H1 (cell line): ENCODE data around the gene PRR22. TPM values are rescaled to one million over a fixed set of nuclear protein-coding genes. Genes with fewer than 3 reads are reported as not detected.

ENCODE experiments used
- CEBPB ChIP-seq: IDR thresholded peaks from 2 replicates; pipeline ENCODE4 v1.6.1; 2012; ENCODE audit warnings: low read depth, low read length
- GABPA ChIP-seq: IDR thresholded peaks from 2 replicates; pipeline ENCODE4 v1.6.1; 2011; ENCODE audit warnings: mild to moderate bottlenecking, low read length, moderate library complexity, borderline replicate concordance; ENCODE audit not compliant: insufficient read depth
- GTF2F1 ChIP-seq: IDR thresholded peaks from 2 replicates; pipeline ENCODE4 v1.6.1; 2012; ENCODE audit warnings: low read depth, low read length, improper control_type of control experiment, borderline replicate concordance
- KDM5A ChIP-seq: fragments of 200-600 bp; IDR thresholded peaks from 2 replicates; pipeline ENCODE4 v1.7.1; 2012; ENCODE audit warnings: mild to moderate bottlenecking, low read length, inconsistent platforms, mixed read lengths
- NRF1 ChIP-seq: IDR thresholded peaks from 2 replicates; pipeline ENCODE4 v1.6.1; 2011; ENCODE audit warnings: mild to moderate bottlenecking, low read depth, low read length, improper control_type of control experiment
- polyA plus RNA-seq, 7 experiments: library from polyadenylated mRNA; depleted of rRNA in 3 of 7; stranded (reverse) in 5 of 7; unstranded in 2 of 7; fragments of >200 nt in 5 of 7; fragments of 200-250 nt in 2 of 7; gene quantifications; 1 replicate in 5 of 7; 2 replicates in 1 of 7; 4 replicates in 1 of 7; pipeline versions ENCODE4 v1.2.1 to v1.2.3, GENCODE V29; 2011 to 2013; ENCODE audit warnings: missing spikeins in 2 of 7, mixed read lengths in 2 of 7
- total RNA-seq: library from RNA; stranded (reverse); fragmentation: NEBNext Ultra II Directional; extraction: Animal tissue kit (Norgen Biotek cat#: 25700); gene quantifications from 2 replicates; pipeline ENCODE4 v1.2.1, GENCODE V29; 2021
- TF ChIP-seq, protein P1 (sequence below): fragments of 300-600 bp; sonication (generic); IDR thresholded peaks from 2 replicates; pipeline ENCODE4 v1.7.1; 2012; ENCODE audit warnings: low read length, moderate library complexity, mild to moderate bottlenecking, inconsistent platforms; ENCODE audit not compliant: insufficient replicate concordance
- TF ChIP-seq, protein P2 (sequence below): IDR thresholded peaks from 2 replicates; pipeline ENCODE4 v1.6.1; 2011; ENCODE audit warnings: low read length, improper control_type of control experiment

PRR22 gene
- total and polyA plus RNA-seq, 2 of the 8 experiments (the other 6 are each of a cell fraction or from before 2014, with no cell fraction given), result 1.9 to 2.1 TPM

DNA sequence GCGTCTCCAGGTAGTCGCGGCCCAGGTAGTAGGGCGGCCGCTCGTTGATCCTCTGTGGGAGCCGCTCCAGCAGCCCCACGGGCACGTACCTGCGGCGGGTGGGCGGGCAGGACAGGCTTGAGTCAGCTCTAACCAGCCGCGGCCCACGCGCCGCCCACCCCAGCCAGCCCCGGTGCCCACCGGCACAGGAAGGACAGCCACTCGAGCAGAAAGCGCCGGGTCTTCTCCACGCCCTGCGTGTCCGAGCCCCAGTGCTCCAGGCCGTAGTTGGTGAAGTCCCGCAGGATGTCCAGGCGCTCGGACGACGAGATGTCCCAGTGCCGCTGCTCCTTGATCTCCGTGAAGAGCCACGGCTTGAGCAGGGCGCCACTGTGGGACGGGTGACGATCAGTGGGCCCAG is 877 bp upstream of the PRR22 start (continued):
- no peak for TF ChIP-seq CEBPB
- no peak for TF ChIP-seq KDM5A
- TF ChIP-seq, protein P1, sequence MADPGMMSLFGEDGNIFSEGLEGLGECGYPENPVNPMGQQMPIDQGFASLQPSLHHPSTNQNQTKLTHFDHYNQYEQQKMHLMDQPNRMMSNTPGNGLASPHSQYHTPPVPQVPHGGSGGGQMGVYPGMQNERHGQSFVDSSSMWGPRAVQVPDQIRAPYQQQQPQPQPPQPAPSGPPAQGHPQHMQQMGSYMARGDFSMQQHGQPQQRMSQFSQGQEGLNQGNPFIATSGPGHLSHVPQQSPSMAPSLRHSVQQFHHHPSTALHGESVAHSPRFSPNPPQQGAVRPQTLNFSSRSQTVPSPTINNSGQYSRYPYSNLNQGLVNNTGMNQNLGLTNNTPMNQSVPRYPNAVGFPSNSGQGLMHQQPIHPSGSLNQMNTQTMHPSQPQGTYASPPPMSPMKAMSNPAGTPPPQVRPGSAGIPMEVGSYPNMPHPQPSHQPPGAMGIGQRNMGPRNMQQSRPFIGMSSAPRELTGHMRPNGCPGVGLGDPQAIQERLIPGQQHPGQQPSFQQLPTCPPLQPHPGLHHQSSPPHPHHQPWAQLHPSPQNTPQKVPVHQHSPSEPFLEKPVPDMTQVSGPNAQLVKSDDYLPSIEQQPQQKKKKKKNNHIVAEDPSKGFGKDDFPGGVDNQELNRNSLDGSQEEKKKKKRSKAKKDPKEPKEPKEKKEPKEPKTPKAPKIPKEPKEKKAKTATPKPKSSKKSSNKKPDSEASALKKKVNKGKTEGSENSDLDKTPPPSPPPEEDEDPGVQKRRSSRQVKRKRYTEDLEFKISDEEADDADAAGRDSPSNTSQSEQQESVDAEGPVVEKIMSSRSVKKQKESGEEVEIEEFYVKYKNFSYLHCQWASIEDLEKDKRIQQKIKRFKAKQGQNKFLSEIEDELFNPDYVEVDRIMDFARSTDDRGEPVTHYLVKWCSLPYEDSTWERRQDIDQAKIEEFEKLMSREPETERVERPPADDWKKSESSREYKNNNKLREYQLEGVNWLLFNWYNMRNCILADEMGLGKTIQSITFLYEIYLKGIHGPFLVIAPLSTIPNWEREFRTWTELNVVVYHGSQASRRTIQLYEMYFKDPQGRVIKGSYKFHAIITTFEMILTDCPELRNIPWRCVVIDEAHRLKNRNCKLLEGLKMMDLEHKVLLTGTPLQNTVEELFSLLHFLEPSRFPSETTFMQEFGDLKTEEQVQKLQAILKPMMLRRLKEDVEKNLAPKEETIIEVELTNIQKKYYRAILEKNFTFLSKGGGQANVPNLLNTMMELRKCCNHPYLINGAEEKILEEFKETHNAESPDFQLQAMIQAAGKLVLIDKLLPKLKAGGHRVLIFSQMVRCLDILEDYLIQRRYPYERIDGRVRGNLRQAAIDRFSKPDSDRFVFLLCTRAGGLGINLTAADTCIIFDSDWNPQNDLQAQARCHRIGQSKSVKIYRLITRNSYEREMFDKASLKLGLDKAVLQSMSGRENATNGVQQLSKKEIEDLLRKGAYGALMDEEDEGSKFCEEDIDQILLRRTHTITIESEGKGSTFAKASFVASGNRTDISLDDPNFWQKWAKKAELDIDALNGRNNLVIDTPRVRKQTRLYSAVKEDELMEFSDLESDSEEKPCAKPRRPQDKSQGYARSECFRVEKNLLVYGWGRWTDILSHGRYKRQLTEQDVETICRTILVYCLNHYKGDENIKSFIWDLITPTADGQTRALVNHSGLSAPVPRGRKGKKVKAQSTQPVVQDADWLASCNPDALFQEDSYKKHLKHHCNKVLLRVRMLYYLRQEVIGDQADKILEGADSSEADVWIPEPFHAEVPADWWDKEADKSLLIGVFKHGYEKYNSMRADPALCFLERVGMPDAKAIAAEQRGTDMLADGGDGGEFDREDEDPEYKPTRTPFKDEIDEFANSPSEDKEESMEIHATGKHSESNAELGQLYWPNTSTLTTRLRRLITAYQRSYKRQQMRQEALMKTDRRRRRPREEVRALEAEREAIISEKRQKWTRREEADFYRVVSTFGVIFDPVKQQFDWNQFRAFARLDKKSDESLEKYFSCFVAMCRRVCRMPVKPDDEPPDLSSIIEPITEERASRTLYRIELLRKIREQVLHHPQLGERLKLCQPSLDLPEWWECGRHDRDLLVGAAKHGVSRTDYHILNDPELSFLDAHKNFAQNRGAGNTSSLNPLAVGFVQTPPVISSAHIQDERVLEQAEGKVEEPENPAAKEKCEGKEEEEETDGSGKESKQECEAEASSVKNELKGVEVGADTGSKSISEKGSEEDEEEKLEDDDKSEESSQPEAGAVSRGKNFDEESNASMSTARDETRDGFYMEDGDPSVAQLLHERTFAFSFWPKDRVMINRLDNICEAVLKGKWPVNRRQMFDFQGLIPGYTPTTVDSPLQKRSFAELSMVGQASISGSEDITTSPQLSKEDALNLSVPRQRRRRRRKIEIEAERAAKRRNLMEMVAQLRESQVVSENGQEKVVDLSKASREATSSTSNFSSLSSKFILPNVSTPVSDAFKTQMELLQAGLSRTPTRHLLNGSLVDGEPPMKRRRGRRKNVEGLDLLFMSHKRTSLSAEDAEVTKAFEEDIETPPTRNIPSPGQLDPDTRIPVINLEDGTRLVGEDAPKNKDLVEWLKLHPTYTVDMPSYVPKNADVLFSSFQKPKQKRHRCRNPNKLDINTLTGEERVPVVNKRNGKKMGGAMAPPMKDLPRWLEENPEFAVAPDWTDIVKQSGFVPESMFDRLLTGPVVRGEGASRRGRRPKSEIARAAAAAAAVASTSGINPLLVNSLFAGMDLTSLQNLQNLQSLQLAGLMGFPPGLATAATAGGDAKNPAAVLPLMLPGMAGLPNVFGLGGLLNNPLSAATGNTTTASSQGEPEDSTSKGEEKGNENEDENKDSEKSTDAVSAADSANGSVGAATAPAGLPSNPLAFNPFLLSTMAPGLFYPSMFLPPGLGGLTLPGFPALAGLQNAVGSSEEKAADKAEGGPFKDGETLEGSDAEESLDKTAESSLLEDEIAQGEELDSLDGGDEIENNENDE, result no peak
- no peak for TF ChIP-seq GTF2F1
- no peak for TF ChIP-seq NRF1
- TF ChIP-seq GABPA, result no peak
- TF ChIP-seq, protein P2, sequence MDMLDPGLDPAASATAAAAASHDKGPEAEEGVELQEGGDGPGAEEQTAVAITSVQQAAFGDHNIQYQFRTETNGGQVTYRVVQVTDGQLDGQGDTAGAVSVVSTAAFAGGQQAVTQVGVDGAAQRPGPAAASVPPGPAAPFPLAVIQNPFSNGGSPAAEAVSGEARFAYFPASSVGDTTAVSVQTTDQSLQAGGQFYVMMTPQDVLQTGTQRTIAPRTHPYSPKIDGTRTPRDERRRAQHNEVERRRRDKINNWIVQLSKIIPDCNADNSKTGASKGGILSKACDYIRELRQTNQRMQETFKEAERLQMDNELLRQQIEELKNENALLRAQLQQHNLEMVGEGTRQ, result no peak
